NCI-H226 (cell line): Measurements from ENCODE around the gene ASCL2.

Experiments
- DNase-seq: peaks from one replicate; pipeline ENCODE4 v3.0.0-alpha.2; 2015

The ASCL2 gene

GRCh38 chr11:2223153-2223794 is 47.1 kb downstream of the ASCL2 start:
- DNase-seq: no peak

- DNase-seq: no peak
These were observed 47.9 kb downstream of the ASCL2 start for GRCh38 chr11:2222451-2222850.

GRCh38 chr11:2221591-2221990 is 48.8 kb downstream of the ASCL2 start:
- no peak for DNase-seq

- DNase-seq: no peak
These were observed 49.4 kb downstream of the ASCL2 start for GRCh38 chr11:2221024-2221423.

GRCh38 chr11:2220173-2220771 is 50.1 kb downstream of the ASCL2 start:
- no peak for DNase-seq

- DNase-seq: no peak
These were observed 50.9 kb downstream of the ASCL2 start for GRCh38 chr11:2219318-2220017.
